ENCODE data around the gene RNF151.
"Not testable (repeated sequence)": the region's sequence is repeated elsewhere in the genome, so short reads cannot be mapped to it uniquely, and the experiment has no call there.

Gene RNF151

DNA sequence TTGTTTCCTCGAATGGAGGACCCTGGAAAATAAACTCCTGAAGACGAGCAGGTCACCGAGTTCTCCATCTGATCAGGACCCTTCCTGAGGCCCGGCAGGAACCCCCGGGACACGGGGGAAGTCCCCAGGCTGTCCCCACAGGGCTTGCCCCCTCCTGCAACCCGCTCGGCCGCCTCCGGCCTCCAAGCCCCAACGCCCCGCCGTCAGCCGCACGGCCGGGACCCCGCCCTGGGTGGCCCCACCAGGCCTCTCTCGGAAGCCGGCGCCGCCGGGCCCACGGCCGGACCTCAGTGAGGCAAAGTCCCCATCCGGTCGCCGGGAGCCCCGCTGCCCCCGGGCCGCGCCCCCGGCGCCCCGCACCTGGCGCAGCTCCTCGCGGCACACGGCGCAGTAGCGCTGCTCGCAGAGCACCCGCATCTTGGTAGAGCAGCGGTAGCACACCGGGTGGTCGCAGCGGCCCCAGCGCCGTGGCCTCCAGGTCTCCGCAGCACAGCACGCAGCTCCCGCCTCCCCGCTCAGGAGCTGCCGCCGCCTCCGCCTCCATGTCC is 42.6 kb downstream of the RNF151 start:
- DNase-seq (ENCODE audit: low read depth in 1 of 2, low spot score in 1 of 2), result no peak
- in situ Hi-C loops (cut with HindIII; ENCODE audit: low pct_unique_long_range_greater_than_20kb, low sequenced_read_pairs), result no loop called here
- no peak for TF ChIP-seq JUND (IDR thresholded peaks at IDR 0.05; ENCODE audit: low read depth)

DNA sequence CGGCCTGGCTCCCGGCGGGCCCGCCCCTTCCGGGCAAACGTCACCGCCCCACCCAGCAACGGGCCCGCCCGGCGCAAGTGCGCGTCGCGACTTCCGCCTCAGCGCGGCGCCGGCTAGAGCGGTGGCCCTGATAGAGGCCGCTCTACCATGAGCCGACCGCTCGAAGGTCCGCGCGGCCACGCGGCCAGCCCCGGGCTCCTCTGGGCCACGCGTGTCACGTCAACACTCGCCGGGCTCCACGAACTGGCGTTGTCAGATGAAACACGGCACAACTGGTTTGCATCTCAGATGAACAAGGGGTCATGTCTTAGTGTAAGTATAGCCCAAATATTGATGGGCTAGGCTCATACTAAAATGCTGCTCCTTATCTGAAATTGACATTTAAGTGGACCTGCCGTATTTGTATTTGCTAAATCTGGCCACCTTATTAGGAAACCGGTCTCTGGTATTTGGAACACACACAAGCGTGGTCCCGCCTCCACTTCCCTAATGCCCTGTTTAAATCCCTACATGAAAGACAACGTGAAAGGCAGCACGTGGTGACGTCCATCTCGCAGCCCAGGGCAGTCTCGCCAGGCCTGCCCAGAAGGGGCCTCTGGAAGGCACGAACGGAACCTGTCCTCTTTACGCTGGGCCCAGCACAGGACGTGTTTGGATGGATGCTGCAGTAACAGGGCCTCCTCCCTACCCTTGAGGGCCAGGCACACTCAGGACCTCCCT is 43.3 kb downstream of the RNF151 start, which contains the start of gene ZNF598:
Gene ZNF598 (minus strand): TSS at position 31 of the 720 bp plus-strand sequence.
- no peak for TF ChIP-seq JUND (IDR thresholded peaks at IDR 0.05; ENCODE audit: low read depth)
- in situ Hi-C loops (cut with HindIII; ENCODE audit: low pct_unique_long_range_greater_than_20kb, low sequenced_read_pairs), result no loop called here
- DNase-seq (ENCODE audit: low read depth in 1 of 2, low spot score in 1 of 2), result peak; percentile 86 to 90

DNA sequence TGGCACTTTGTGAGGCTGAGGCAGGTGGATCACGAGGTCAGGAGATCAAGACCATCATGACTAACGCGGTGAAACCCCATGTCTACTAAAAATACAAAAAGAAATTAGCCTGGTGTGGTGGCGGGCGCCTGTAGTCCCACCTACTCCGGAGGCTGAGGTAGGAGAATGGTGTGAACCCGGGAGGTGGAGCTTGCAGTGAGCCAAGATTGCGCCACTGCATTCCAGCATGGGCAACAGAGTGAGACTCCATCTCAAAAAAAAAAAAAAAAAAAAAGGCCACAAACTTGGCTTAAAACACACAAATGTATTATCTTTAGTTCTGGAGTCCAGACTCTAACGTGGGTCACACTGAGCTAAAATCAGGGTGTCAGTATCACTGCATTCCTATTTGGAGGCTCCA is 45.1 kb downstream of the RNF151 start:
- in situ Hi-C loops (cut with HindIII; ENCODE audit: low pct_unique_long_range_greater_than_20kb, low sequenced_read_pairs); DNase-seq (ENCODE audit: low read depth in 1 of 2, low spot score in 1 of 2): not testable (repeated sequence)

DNA sequence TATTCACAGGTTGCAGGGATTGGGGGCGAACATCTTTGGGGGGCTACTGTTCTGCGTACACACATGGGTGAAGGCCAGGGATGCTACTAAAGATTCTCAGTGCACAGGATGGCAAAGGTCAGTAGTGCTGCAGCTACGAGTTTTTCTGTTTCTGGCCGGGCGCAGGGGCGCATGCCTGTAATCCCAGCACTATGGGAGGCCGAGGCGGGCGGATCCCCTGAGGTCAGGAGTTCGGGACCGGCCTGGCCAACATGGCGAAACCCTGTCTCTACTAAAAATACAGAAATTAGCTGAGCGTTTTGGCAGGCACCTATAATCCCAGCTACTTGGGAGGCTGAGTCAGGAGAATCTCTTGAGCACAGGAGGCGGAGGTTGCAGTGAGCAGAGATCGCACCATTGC is 46.9 kb downstream of the RNF151 start:
- in situ Hi-C loops (cut with HindIII; ENCODE audit: low pct_unique_long_range_greater_than_20kb, low sequenced_read_pairs), result no loop called here
- DNase-seq (ENCODE audit: low read depth in 1 of 2, low spot score in 1 of 2), result no peak
- no peak for TF ChIP-seq JUND (IDR thresholded peaks at IDR 0.05; ENCODE audit: low read depth)

DNA sequence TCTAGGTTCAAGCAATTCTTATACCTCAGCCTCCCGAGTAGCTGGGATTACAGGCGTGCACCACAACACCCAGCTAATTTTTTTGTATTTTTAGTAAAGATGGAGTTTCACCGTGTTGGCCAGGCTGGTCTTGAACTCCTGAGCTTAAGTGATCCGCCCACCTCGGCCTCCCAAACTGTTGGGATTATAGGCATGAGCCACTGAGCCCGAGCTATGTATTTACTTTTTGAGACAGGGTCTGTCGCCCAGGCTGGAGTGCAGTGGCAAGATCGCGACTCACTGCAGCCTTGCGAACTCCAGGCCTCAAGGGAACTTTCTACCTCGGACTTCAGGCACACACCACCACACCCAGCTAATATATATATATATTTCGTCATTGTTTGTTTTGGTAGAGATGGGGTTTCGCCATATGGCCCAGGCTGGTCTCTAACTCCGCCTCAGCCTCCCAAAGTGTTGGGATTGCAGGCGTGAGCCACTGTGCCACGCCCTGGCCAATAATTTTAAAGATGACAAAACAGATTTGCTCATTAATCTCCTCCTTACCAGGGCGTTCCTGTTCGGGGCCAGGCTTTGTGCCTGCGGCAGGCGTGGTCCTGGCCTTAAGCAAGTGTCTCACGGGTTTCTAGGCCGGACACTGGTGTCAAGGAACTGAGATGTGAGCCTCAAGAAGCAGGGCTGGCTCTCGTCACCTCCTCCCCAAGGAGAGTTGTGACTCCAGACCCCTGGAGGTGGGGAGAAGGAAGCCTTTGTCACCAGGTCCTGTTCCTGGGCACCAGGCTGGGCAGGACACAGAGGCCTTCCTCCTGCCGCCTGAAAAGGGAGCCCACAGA is 48.7 kb downstream of the RNF151 start:
- TF ChIP-seq JUND (IDR thresholded peaks at IDR 0.05; ENCODE audit: low read depth), result no peak
- in situ Hi-C loops (cut with HindIII; ENCODE audit: low pct_unique_long_range_greater_than_20kb, low sequenced_read_pairs), result no loop called here
- peak in 1 of 2 experiments; percentile 86 for DNase-seq (ENCODE audit: low read depth in 1 of 2, low spot score in 1 of 2)

DNA sequence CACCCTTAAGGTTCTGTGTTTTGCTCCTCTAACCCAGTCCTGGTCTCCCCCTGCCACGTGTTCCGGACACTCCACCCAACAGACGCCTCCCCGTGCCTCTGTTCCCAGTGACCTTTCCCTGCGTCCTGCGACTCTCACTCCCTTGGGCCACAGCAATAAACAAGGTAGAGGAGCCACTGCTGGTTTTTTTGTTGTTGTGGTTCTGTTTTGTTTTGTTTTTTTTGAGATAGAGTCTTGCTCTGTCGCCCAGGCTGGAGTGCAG is 49.2 kb downstream of the RNF151 start:
- TF ChIP-seq JUND (IDR thresholded peaks at IDR 0.05; ENCODE audit: low read depth), result no peak
- in situ Hi-C loops (cut with HindIII; ENCODE audit: low pct_unique_long_range_greater_than_20kb, low sequenced_read_pairs), result no loop called here
- no peak for DNase-seq (ENCODE audit: low read depth in 1 of 2, low spot score in 1 of 2)

DNA sequence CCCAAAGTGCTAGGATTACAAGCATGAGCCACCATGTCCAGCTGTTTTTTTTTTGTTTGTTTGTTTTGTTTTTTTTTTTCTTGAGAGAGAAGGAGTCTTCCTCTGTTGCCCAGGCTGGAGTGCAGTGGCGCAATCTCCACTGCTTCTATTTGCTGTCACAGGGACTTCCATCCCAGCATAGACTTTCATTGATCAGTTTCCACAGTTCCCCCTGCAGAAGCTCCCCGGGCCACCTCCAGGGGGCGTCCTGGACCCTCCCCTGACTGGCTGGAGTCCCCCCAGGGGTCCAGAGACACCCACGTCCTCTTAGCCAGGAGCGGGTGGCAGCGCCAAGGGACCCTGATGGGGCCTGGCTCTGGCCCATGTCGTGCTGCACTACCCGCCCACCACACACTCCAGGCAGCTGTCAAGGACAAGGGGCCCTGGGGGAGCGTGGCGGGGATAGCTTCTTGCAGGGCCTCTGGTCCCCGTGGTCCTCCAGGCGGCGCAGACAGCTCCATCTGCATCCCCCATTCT is 49.8 kb downstream of the RNF151 start:
- DNase-seq (ENCODE audit: low read depth in 1 of 2, low spot score in 1 of 2), result no peak
- in situ Hi-C loops (cut with HindIII; ENCODE audit: low pct_unique_long_range_greater_than_20kb, low sequenced_read_pairs), result no loop called here
- TF ChIP-seq JUND (IDR thresholded peaks at IDR 0.05; ENCODE audit: low read depth), result no peak
